Endothelial cell of umbilical vein (primary cell): Measurements from ENCODE around the gene TRIM52. TPM values are rescaled to one million over a fixed set of nuclear protein-coding genes. Genes with fewer than 3 reads are reported as not detected.
"Not testable (repeated sequence)": the region's sequence is repeated elsewhere in the genome, so short reads cannot be mapped to it uniquely, and the experiment has no call there.

Experiments used
- BruUV-seq: library from RNA; stranded (reverse); fragments of 400-500 nt; replicated peaks from 2 replicates; lab custom pipeline; 2021; lab: Mats Ljungman, UMichigan
- CTCF ChIA-PET: fragments of 300-600, 350-600 bp; sonication (Branson Sonifier 250); formaldehyde crosslinking; loops from one replicate; lab custom pipeline; 2021; ENCODE audit warnings: antibody characterized with exemption, inconsistent platforms; lab: Charles Lee
- POLR2A ChIA-PET: fragments of 300-600, 350-600 bp; sonication (Branson Sonifier 250); formaldehyde crosslinking; loops from one replicate; lab custom pipeline; 2021; ENCODE audit warnings: antibody characterized with exemption, inconsistent platforms; lab: Charles Lee
- DNase-seq: peaks from one replicate; pipeline ENCODE4 v3.0.0-alpha.2; 2011; ENCODE audit warnings: low read depth, low spot score
- FAIRE-seq: peaks from 2 replicates; lab custom pipeline; 2011; peaks lifted over from hg19 to GRCh38; lab: Jason Lieb, UNC
- H2AFZ ChIP-seq: 2 replicates; pipeline ENCODE4 v1.6.0; 2012; ENCODE audit warnings: low read depth, low read length, control low read depth, inconsistent platforms
- H3K27ac ChIP-seq: 2 replicates; pipeline ENCODE4 v1.5.1; 2011; ENCODE audit warnings: low read depth, mild to moderate bottlenecking, control low read depth, low read length, moderate library complexity; ENCODE audit not compliant: insufficient read depth
- H3K27me3 ChIP-seq, 2 experiments: 2 replicates each; pipeline versions ENCODE4 v1.6.0 to v1.6.1; 2011; ENCODE audit warnings: low read length in 2 of 2, mixed read lengths in 1 of 2; ENCODE audit not compliant: control insufficient read depth in 2 of 2, insufficient read depth in 2 of 2
- H3K36me3 ChIP-seq, 2 experiments: 2 replicates in 1 of 2; 3 replicates in 1 of 2; pipeline ENCODE4 v1.5.1; 2011; ENCODE audit warnings: low read length in 2 of 2, mild to moderate bottlenecking in 1 of 2, moderate library complexity in 1 of 2; ENCODE audit not compliant: control insufficient read depth in 2 of 2, insufficient read depth in 2 of 2; ENCODE audit errors: extremely low read depth in 1 of 2
- H3K4me1 ChIP-seq: 3 replicates; pipeline ENCODE4 v1.5.1; 2011; ENCODE audit warnings: mild to moderate bottlenecking, low read length; ENCODE audit not compliant: control insufficient read depth, insufficient read depth; ENCODE audit errors: extremely low read depth
- H3K4me2 ChIP-seq: 2 replicates; pipeline ENCODE4 v1.6.1; 2011; ENCODE audit warnings: low read length, control low read depth, mixed read lengths; ENCODE audit not compliant: insufficient read depth
- H3K4me3 ChIP-seq, 3 experiments: fragments of 200-600 bp in 1 of 3; sonication (generic), shearing (Covaris generic) in 1 of 3; replicated peaks in 1 of 3; 2 replicates each; pipeline ENCODE4 v1.5.1; 2011 to 2016; ENCODE audit warnings: control low read depth in 3 of 3, low read length in 3 of 3, mild to moderate bottlenecking in 2 of 3, inconsistent platforms in 1 of 3, low read depth in 1 of 3, moderate library complexity in 1 of 3; ENCODE audit not compliant: insufficient read depth in 1 of 3
- H3K79me2 ChIP-seq: 2 replicates; pipeline ENCODE4 v1.6.0; 2012; ENCODE audit warnings: low read length, inconsistent platforms; ENCODE audit not compliant: control insufficient read depth, insufficient read depth
- H3K9ac ChIP-seq: replicated peaks from 2 replicates; pipeline ENCODE3; 2011; ENCODE audit warnings: low read length, control low read depth; ENCODE audit not compliant: insufficient read depth; ENCODE audit errors: extremely low read depth
- H3K9me1 ChIP-seq: replicated peaks from 3 replicates; pipeline ENCODE4 v1.6.0; 2011; ENCODE audit warnings: mild to moderate bottlenecking, low read length; ENCODE audit not compliant: control insufficient read depth, insufficient read depth; ENCODE audit errors: extremely low read depth
- H3K9me3 ChIP-seq: replicated peaks from 2 replicates; pipeline ENCODE4 v1.5.1; 2012; ENCODE audit warnings: low read length, inconsistent platforms; ENCODE audit not compliant: control insufficient read depth, insufficient read depth
- H4K20me1 ChIP-seq: replicated peaks from 2 replicates; pipeline ENCODE3; 2011; ENCODE audit warnings: mild to moderate bottlenecking, low read length; ENCODE audit not compliant: control insufficient read depth, insufficient read depth; ENCODE audit errors: extremely low read depth
- EZH2 ChIP-seq: IDR thresholded peaks from 2 replicates; pipeline ENCODE4 v1.6.1; 2012; ENCODE audit warnings: borderline replicate concordance, low read depth, mild to moderate bottlenecking, moderate library complexity, low read length, inconsistent platforms; ENCODE audit not compliant: severe bottlenecking
- FOS ChIP-seq: IDR thresholded peaks from 2 replicates; pipeline ENCODE4 v1.6.1; 2011; ENCODE audit warnings: mild to moderate bottlenecking, low read length, moderate library complexity, borderline replicate concordance; ENCODE audit not compliant: insufficient read depth
- GATA2 ChIP-seq: IDR thresholded peaks from 2 replicates; pipeline ENCODE4 v1.7.0; 2011; ENCODE audit warnings: low read depth, mild to moderate bottlenecking, moderate library complexity, mixed read lengths, low read length; ENCODE audit not compliant: insufficient read length, insufficient read depth
- JUN ChIP-seq: IDR thresholded peaks from 2 replicates; pipeline ENCODE4 v1.6.1; 2011; ENCODE audit warnings: borderline replicate concordance, low read depth; ENCODE audit not compliant: insufficient read length, insufficient read depth
- MYC ChIP-seq: IDR thresholded peaks from one replicate; pipeline ENCODE4 v1.6.1; 2011; ENCODE audit warnings: mild to moderate bottlenecking, low read depth, low read length
- POLR2A ChIP-seq: IDR thresholded peaks from 2 replicates; pipeline ENCODE4 v1.6.1; 2012; ENCODE audit warnings: low read depth, mild to moderate bottlenecking, control low read depth, low read length
- POLR2AphosphoS5 ChIP-seq: IDR thresholded peaks from 2 replicates; pipeline ENCODE4 v1.6.1; 2012; ENCODE audit warnings: low read depth, mild to moderate bottlenecking, control low read depth, low read length, moderate library complexity; ENCODE audit not compliant: insufficient read depth
- dilution Hi-C: fragments of 300-500 bp; cut with MboI; formaldehyde crosslinking; loops from one replicate; pipeline ENCODE4 v1.15.0; 2019; ENCODE audit warnings: low sequenced_read_pairs; ENCODE audit not compliant: extremely low pct_ligation_motif_present
- intact Hi-C: fragments of 100-400 bp; cut with micrococcal nuclease; formaldehyde crosslinking; loops from one replicate; pipeline ENCODE4 v1.10.0; 2022
- polyA plus RNA-seq, 4 experiments: library from polyadenylated mRNA; depleted of rRNA in 3 of 4; stranded (reverse) in 3 of 4; unstranded in 1 of 4; fragments of >200 nt; gene quantifications; 2 replicates each; pipeline versions ENCODE4 v1.2.1 to v1.2.3, GENCODE V29; 2011 to 2012; ENCODE audit warnings: missing spikeins in 1 of 4
- total RNA-seq: library from RNA; stranded (reverse); gene quantifications from 2 replicates; pipeline ENCODE4 v1.2.3, GENCODE V29; 2021
- TF ChIP-seq, protein P1 (sequence below): IDR thresholded peaks from 2 replicates; pipeline ENCODE4 v1.6.1; 2011; ENCODE audit not compliant: insufficient read depth, insufficient read length
- TF ChIP-seq, protein P2 (sequence below), 2 donors: IDR thresholded peaks; 1 replicate in 1 of 2; 2 replicates in 1 of 2; pipeline ENCODE4 v1.5.1; 2011; ENCODE audit warnings: low read length in 2 of 2, mild to moderate bottlenecking in 2 of 2, moderate library complexity in 2 of 2, control low read depth in 1 of 2, inconsistent platforms in 1 of 2, low read depth in 1 of 2; ENCODE audit not compliant: insufficient read depth in 1 of 2; ENCODE audit errors: extremely low read depth in 1 of 2

The TRIM52 gene
- total and polyA plus RNA-seq, 2 donors (not counting 3 experiments of a cell fraction or from before 2014, with no cell fraction given): 5.6 to 10.1 TPM

DNA sequence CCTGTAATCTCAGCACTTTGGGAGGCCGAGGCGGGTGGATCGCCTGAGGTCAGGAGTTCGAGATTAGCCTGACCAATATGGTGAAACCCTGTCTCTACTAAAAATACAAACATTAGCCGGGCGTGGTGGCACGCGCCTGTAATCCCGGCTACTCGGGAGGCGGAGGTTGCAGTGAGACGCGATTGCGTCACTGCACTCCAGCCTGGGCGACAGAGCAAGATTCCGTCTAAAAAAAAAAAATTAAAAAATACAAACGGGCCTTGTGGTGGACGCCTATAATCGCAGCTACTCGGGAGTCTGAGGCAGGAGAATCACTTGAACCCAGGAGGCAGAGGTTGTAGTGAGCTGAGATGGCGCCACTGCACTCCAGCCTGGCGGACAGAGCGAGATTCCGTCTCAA lies 51.9 kb downstream of the TRIM52 start:
- H3K9me1 ChIP-seq, H3K27ac ChIP-seq, DNase-seq, BruUV-seq, H2AFZ ChIP-seq, H3K4me3 ChIP-seq, H3K27me3 ChIP-seq, FAIRE-seq, H3K9me3 ChIP-seq, H3K4me2 ChIP-seq, H3K79me2 ChIP-seq, H3K9ac ChIP-seq, dilution Hi-C loops, H3K36me3 ChIP-seq, H4K20me1 ChIP-seq, POLR2A ChIA-PET: not testable (repeated sequence)
- intact Hi-C loops: loop anchor here (10.0 kb wide), 1 partner anchor 1654 kb away; the partner anchor contains the start of gene RUFY1
- H3K4me1 ChIP-seq: peaks cover 12% of the 10 kb centered on the region
- CTCF ChIA-PET: interaction anchor here (8.0 kb wide), 1 partner anchor 17 kb away, joined by 95 read pairs; no protein-coding TSS in a partner anchor

DNA sequence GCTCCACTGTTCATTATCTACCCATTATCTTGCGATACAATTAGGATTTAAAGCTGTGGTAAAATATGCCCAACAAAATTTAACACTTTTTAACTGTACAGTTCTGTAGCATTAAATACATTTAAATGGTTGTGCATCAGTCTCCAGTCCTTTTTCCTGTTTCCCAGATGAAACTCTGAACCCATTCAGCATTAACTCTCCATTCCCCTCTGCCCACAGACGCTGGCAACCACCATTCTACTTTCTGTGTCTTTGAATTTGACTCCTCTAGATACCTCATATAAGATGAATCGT lies 53.0 kb downstream of the TRIM52 start:
- dilution Hi-C loops (no loop called here), intact Hi-C loops (loop anchor here (1.0 to 10.0 kb wide), 4 partner anchors 10 to 1653 kb away; partner anchors contain the start of genes RACK1 and RUFY1)
- Histone ChIP-seq H3K36me3 (no peaks in the 10 kb centered on the region), H3K9me3 (no peaks in the 10 kb centered on the region), H3K4me1 (peaks cover 12% of the 10 kb centered on the region), H3K79me2 (no peaks in the 10 kb centered on the region), H2AFZ (no peak overlapping the region), H3K27me3 (peaks cover 0 to 2% of the 10 kb centered on the region in 2 experiments), H3K27ac (no peak overlapping the region), H4K20me1 (no peaks in the 10 kb centered on the region), H3K4me2 (no peak overlapping the region), H3K9me1 (no peaks in the 10 kb centered on the region), H3K9ac (no peak overlapping the region), H3K4me3 (no peak overlapping the region)
- POLR2A ChIA-PET: interaction anchor here (0.7 to 1.7 kb wide), 5 partner anchors 14 to 36 kb away, joined by 4 to 11 read pairs (median 6); partner anchors contain the start of gene RACK1
- FAIRE-seq: no peak
- CTCF ChIA-PET: interaction anchor here (1.0 to 8.0 kb wide), 5 partner anchors 9 to 65 kb away, joined by 3 to 95 read pairs (median 8); no protein-coding TSS in a partner anchor
- TF ChIP-seq GATA2: no peak
- TF ChIP-seq, protein P1, sequence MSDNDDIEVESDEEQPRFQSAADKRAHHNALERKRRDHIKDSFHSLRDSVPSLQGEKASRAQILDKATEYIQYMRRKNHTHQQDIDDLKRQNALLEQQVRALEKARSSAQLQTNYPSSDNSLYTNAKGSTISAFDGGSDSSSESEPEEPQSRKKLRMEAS: no peak
- no peak for TF ChIP-seq FOS
- TF ChIP-seq POLR2A: no peak
- TF ChIP-seq, protein P2, sequence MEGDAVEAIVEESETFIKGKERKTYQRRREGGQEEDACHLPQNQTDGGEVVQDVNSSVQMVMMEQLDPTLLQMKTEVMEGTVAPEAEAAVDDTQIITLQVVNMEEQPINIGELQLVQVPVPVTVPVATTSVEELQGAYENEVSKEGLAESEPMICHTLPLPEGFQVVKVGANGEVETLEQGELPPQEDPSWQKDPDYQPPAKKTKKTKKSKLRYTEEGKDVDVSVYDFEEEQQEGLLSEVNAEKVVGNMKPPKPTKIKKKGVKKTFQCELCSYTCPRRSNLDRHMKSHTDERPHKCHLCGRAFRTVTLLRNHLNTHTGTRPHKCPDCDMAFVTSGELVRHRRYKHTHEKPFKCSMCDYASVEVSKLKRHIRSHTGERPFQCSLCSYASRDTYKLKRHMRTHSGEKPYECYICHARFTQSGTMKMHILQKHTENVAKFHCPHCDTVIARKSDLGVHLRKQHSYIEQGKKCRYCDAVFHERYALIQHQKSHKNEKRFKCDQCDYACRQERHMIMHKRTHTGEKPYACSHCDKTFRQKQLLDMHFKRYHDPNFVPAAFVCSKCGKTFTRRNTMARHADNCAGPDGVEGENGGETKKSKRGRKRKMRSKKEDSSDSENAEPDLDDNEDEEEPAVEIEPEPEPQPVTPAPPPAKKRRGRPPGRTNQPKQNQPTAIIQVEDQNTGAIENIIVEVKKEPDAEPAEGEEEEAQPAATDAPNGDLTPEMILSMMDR (IDR thresholded peaks at IDR 0.05; ENCODE audit: extremely low read depth in 1 of 2, insufficient read depth in 1 of 2, low read depth in 1 of 2, low read length in 2 of 2): no peak
- no peak for TF ChIP-seq JUN
- no peak for TF ChIP-seq MYC
- TF ChIP-seq POLR2AphosphoS5: no peak
- no peak for TF ChIP-seq EZH2
- BruUV-seq: no TSS peak
- DNase-seq: no peak
